Nephron (organoid): Measurements from ENCODE around the gene RIC8B.

ENCODE experiments used
- H3K27ac Mint-ChIP-seq, 3 experiments: 2 replicates each; pipeline ENCODE4 v1.8.0; 2020; ENCODE audit warnings: mixed read lengths in 3 of 3, mild to moderate bottlenecking in 2 of 3, moderate library complexity in 1 of 3
- H3K27me3 Mint-ChIP-seq: 2 replicates; pipeline ENCODE4 v1.8.0; 2021; ENCODE audit warnings: low read depth, mild to moderate bottlenecking, moderate library complexity, mixed read lengths
- H3K36me3 Mint-ChIP-seq: 2 replicates; pipeline ENCODE4 v1.8.0; 2020; ENCODE audit warnings: low read depth, mixed read lengths
- H3K4me1 Mint-ChIP-seq: 2 replicates; pipeline ENCODE4 v1.8.0; 2020; ENCODE audit warnings: mixed read lengths
- H3K4me3 Mint-ChIP-seq, 3 experiments: 2 replicates each; pipeline ENCODE4 v1.8.0; 2020; ENCODE audit warnings: mild to moderate bottlenecking in 3 of 3, mixed read lengths in 3 of 3, moderate library complexity in 2 of 3
- H3K9me3 Mint-ChIP-seq: 2 replicates; pipeline ENCODE4 v1.8.0; 2020; ENCODE audit warnings: mixed read lengths
- TF ChIP-seq, protein P1 (sequence below), 3 experiments: fragments of 200-600 bp; sonication (generic); IDR thresholded peaks; one replicate each; pipeline ENCODE4 v1.5.0; 2021; ENCODE audit warnings: antibody characterized with exemption in 3 of 3; ENCODE audit not compliant: unreplicated experiment in 3 of 3

RIC8B gene

DNA sequence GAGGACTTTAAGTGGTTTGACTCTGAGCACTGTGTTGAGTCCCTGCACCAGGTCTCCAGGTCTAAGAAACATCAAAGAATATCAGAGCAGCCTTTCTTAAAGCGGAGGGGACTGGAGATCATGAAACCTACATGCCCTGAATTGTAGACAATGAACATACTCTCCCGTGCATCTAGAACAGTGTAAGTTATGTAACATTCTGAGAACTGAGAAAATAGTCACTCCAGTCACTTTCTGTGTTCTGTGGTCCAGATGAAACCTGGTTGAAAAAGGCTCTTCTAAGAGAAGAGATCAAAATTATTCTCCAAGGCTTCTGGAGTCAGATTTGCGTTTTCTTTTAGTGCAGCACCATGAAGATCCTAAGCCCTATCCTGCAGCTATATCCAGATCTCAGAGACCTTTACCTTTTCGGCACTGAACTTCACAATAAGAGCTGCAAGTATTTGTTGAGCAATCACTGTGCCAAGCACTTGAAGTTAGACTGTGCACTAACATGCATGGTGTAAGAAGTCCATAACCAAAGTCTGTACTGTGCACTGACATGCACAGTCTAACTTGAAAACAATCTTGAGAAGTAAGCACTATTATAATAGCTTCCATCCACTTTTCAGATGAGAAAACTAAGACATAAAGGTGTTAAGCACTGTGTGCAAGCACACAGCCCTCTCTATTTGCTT is 115.6 kb downstream of the RIC8B start:
- Mint-ChIP-seq H3K4me1 (no peaks in the 10 kb centered on the region), H3K27ac (no peak overlapping the region), H3K4me3 (no peak overlapping the region), H3K36me3 (peaks cover 17% of the 10 kb centered on the region), H3K9me3 (no peaks in the 10 kb centered on the region), H3K27me3 (no peaks in the 10 kb centered on the region)
- TF ChIP-seq, protein P1, sequence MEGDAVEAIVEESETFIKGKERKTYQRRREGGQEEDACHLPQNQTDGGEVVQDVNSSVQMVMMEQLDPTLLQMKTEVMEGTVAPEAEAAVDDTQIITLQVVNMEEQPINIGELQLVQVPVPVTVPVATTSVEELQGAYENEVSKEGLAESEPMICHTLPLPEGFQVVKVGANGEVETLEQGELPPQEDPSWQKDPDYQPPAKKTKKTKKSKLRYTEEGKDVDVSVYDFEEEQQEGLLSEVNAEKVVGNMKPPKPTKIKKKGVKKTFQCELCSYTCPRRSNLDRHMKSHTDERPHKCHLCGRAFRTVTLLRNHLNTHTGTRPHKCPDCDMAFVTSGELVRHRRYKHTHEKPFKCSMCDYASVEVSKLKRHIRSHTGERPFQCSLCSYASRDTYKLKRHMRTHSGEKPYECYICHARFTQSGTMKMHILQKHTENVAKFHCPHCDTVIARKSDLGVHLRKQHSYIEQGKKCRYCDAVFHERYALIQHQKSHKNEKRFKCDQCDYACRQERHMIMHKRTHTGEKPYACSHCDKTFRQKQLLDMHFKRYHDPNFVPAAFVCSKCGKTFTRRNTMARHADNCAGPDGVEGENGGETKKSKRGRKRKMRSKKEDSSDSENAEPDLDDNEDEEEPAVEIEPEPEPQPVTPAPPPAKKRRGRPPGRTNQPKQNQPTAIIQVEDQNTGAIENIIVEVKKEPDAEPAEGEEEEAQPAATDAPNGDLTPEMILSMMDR (IDR thresholded peaks at IDR 0.05; ENCODE audit: unreplicated experiment in 3 of 3) = no peak

GRCh38 chr12:106892075-106892474 is 117.6 kb downstream of the RIC8B start:
- H3K36me3 Mint-ChIP-seq = peaks cover 10% of the 10 kb centered on the region
- H3K4me1 Mint-ChIP-seq = peaks cover 3% of the 10 kb centered on the region
- no peaks in the 10 kb centered on the region for H3K27me3 Mint-ChIP-seq
- TF ChIP-seq, protein P1 (IDR thresholded peaks at IDR 0.05; ENCODE audit: unreplicated experiment in 3 of 3) = no peak
- no peak overlapping the region for H3K4me3 Mint-ChIP-seq
- H3K27ac Mint-ChIP-seq = peak overlapping the region in 1 of 3 experiments; percentile 46
- no peaks in the 10 kb centered on the region for H3K9me3 Mint-ChIP-seq

DNA sequence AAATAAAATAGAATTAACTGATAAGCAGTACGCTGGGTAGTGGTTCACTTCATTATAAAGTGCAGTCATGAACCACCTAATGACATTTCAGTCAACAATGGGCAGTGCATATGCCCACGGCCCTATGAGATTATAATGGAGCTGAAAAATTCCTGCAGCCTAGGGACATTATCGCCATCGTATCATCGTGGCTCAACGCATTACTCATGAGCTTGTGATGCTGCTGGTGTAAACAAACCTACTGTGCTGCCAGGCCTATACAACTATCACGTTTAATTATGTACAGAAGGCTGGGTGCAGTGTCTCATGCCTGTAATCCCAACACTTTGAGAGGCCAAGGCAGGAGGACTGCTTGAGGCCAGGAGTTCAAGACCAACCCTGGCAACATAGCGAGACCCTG is 119.0 kb downstream of the RIC8B start:
- H3K4me1 Mint-ChIP-seq = peaks cover 17% of the 10 kb centered on the region
- H3K4me3 Mint-ChIP-seq = no peak overlapping the region
- H3K9me3 Mint-ChIP-seq = no peaks in the 10 kb centered on the region
- peaks cover 5% of the 10 kb centered on the region for H3K36me3 Mint-ChIP-seq
- TF ChIP-seq, protein P1 (IDR thresholded peaks at IDR 0.05; ENCODE audit: unreplicated experiment in 3 of 3) = no peak
- no peak overlapping the region for H3K27ac Mint-ChIP-seq
- H3K27me3 Mint-ChIP-seq = peaks cover under 1% of the 10 kb centered on the region

DNA sequence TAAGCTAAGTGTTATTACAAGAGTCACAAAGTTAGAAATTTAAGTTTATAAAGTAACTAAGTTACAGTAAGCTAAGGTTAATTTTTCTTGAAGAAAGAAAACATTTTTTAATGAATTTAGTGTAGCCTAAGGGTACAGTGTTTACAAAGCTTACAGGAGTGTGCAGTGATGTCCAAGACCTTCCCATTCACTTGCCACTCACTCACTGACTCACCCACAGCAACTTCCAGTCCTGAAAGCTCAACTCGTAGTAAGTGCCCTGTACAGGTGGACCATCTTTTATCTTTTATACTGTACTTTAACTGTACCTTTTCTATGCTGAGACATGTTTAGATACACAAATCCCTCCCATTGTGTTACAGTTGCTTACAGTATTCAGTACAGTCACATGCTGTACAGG is 120.3 kb downstream of the RIC8B start:
- no peak overlapping the region for H3K4me3 Mint-ChIP-seq
- peaks cover 19% of the 10 kb centered on the region for H3K4me1 Mint-ChIP-seq
- TF ChIP-seq, protein P1 (IDR thresholded peaks at IDR 0.05; ENCODE audit: unreplicated experiment in 3 of 3) = no peak
- peaks cover under 1% of the 10 kb centered on the region for H3K36me3 Mint-ChIP-seq
- H3K27me3 Mint-ChIP-seq = peaks cover 4% of the 10 kb centered on the region
- no peak overlapping the region for H3K27ac Mint-ChIP-seq
- no peaks in the 10 kb centered on the region for H3K9me3 Mint-ChIP-seq

GRCh38 chr12:106896603-106897002 is 122.1 kb downstream of the RIC8B start:
- peaks cover 11% of the 10 kb centered on the region for H3K27me3 Mint-ChIP-seq

More at GRCh38 chr12:106896603-106897002, 122.1 kb downstream of the RIC8B start:
- no peaks in the 10 kb centered on the region for H3K36me3 Mint-ChIP-seq
- no peaks in the 10 kb centered on the region for H3K9me3 Mint-ChIP-seq
- peaks cover 19% of the 10 kb centered on the region for H3K4me1 Mint-ChIP-seq
- H3K4me3 Mint-ChIP-seq = no peak overlapping the region
- TF ChIP-seq, protein P1 (IDR thresholded peaks at IDR 0.05; ENCODE audit: unreplicated experiment in 3 of 3) = no peak
- H3K27ac Mint-ChIP-seq = peak overlapping the region in 1 of 3 experiments; percentile 87
